Chondrocyte (in vitro differentiated cells): Measurements from ENCODE around the gene SLC22A17. TPM values are rescaled to one million over a fixed set of nuclear protein-coding genes. Genes with fewer than 3 reads are reported as not detected.
A peak's percentile ranks its signal among the peaks of the same experiment; 100 is the strongest.

ENCODE experiments used
- DNase-seq: peaks from one replicate; pipeline ENCODE4 v3.0.0; 2021; ENCODE audit warnings: mixed read lengths, low spot score
- H3K27ac Mint-ChIP-seq: one replicate; pipeline ENCODE4 v1.8.0; 2021; ENCODE audit warnings: mild to moderate bottlenecking, moderate library complexity, mixed read lengths; ENCODE audit not compliant: unreplicated experiment
- H3K27me3 Mint-ChIP-seq: 2 replicates; pipeline ENCODE4 v1.8.0; 2021; ENCODE audit warnings: low read depth, mixed read lengths
- H3K36me3 Mint-ChIP-seq: 2 replicates; pipeline ENCODE4 v1.8.0; 2021; ENCODE audit warnings: low read depth, mixed read lengths
- H3K4me1 Mint-ChIP-seq: 2 replicates; pipeline ENCODE4 v1.8.0; 2021; ENCODE audit warnings: low read depth, mild to moderate bottlenecking, mixed read lengths
- H3K4me3 Mint-ChIP-seq: one replicate; pipeline ENCODE4 v1.8.0; 2021; ENCODE audit warnings: mild to moderate bottlenecking, moderate library complexity, mixed read lengths; ENCODE audit not compliant: unreplicated experiment
- H3K9me3 Mint-ChIP-seq: 2 replicates; pipeline ENCODE4 v1.8.0; 2021; ENCODE audit warnings: low read depth, mixed read lengths
- total RNA-seq: library from RNA; stranded (reverse); gene quantifications from 3 replicates; pipeline ENCODE4 v1.2.1, GENCODE V29; 2021
- TF ChIP-seq, protein P1 (sequence below): fragments of 200-600 bp; sonication (generic); IDR thresholded peaks from 2 replicates; pipeline ENCODE4 v1.5.0; 2021; ENCODE audit warnings: antibody characterized with exemption, mild to moderate bottlenecking, moderate library complexity

SLC22A17 gene
- total RNA-seq, 1 donor from 2014 or later = 40.3 TPM

DNA sequence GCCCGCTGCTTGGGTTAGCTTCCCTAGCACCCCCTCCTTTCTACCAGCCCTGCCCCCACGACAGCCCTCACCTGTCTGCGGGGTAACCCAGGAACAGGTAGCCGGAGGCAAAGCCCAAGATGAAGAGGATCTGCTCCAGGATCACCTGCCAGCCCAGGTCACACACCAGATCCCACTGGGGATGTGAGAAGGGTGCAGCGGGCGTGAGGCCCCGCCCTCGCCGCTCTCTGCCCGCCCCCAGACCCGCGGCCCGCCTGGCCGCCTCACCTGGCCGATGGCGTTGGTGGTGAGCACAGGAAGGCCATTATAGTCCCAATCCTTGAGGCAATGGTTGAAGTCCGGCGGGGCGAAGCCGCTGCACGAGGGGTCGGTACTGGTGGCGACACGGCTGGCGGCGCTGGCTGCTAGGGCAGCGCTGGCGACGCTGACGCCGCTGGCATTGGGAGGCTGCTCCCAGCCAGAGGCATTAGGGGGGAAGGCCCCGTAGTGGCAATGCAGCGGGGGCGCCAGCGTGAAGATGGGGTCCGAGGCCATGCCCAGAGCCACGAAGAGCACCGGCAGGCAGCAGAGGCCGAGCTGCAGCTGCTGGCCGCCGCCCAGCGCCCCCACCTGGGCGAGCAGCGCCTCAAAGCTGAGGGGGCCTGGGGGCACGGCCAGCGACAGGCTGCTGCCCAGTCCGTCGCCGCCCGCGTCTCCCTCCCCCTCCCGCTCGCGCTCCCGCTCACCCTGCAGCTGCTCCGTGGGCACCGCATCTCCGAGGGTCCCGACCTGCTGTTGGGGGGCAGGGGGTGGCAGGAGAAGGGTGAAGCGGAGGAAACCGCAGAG lies 794 bp downstream of the SLC22A17 start:
- H3K36me3 Mint-ChIP-seq = peaks cover 10% of the 10 kb centered on the region
- H3K4me1 Mint-ChIP-seq = peaks cover 11% of the 10 kb centered on the region
- peak overlapping the region; percentile 73 for H3K4me3 Mint-ChIP-seq
- H3K27me3 Mint-ChIP-seq = no peaks in the 10 kb centered on the region
- DNase-seq = no peak
- TF ChIP-seq, protein P1, sequence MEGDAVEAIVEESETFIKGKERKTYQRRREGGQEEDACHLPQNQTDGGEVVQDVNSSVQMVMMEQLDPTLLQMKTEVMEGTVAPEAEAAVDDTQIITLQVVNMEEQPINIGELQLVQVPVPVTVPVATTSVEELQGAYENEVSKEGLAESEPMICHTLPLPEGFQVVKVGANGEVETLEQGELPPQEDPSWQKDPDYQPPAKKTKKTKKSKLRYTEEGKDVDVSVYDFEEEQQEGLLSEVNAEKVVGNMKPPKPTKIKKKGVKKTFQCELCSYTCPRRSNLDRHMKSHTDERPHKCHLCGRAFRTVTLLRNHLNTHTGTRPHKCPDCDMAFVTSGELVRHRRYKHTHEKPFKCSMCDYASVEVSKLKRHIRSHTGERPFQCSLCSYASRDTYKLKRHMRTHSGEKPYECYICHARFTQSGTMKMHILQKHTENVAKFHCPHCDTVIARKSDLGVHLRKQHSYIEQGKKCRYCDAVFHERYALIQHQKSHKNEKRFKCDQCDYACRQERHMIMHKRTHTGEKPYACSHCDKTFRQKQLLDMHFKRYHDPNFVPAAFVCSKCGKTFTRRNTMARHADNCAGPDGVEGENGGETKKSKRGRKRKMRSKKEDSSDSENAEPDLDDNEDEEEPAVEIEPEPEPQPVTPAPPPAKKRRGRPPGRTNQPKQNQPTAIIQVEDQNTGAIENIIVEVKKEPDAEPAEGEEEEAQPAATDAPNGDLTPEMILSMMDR = peak; percentile 68
- H3K27ac Mint-ChIP-seq = no peak overlapping the region
- no peaks in the 10 kb centered on the region for H3K9me3 Mint-ChIP-seq

DNA sequence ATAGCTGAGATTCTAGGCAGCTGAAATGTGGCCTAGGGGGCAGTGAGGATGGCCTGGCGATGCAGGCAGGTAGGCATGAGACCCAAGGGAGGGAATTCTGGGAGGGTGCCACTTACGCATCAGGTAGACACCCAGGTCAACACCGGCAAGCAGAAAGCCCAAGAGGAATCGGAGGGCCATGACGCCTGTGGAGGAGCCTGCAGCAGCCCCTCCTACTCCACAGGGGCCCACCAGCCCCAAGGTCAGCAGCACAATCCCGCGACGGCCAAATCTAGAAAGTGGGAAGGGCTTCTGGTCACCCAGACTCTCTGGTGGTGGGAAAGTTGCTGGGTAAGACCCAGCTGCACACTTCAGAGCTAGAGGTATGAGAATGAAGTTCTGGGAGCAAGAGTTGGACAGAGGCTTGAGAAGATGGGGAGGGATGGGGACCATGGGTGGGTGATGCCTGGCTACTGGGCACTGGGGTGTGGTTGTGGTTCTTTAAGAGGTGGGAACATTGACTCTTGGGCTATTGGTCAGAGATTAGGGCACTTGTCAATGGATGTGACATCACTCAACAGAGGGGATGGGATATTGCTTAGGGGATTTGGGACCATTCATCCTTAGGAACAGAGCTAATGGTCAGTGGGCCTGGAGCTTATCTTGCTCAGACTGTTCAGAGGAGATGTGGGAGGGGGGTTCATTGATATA lies 3.4 kb downstream of the SLC22A17 start:
- DNase-seq = no peak
- H3K4me1 Mint-ChIP-seq = peaks cover 11% of the 10 kb centered on the region
- no peaks in the 10 kb centered on the region for H3K9me3 Mint-ChIP-seq

DNA sequence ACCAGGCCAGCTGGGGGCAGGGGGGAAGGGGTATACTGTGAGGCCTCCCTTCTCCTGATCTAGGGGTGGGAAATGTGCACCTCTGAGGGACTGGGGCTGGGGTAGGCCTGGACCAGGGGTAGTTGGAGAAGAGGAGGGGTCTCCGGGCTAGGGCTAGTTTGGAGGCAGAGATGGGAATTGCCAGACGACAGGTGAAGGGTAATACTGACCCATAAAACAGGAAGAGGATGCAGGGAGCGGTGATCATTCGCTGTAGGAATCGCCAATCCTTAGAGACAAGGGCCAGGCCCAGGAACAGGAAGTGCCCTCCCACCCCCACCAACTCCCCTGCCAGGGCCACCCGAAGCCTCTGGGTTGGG lies 4.4 kb downstream of the SLC22A17 start:
- Mint-ChIP-seq H3K9me3 (no peaks in the 10 kb centered on the region), H3K4me1 (peaks cover 9% of the 10 kb centered on the region), H3K4me3 (no peak overlapping the region), H3K27me3 (no peaks in the 10 kb centered on the region), H3K36me3 (peaks cover 7% of the 10 kb centered on the region), H3K27ac (no peak overlapping the region)
- TF ChIP-seq, protein P1 = no peak
- DNase-seq = no peak

More for the DNA sequence above, 3.4 kb downstream of the SLC22A17 start:
- Mint-ChIP-seq H3K27ac (no peak overlapping the region), H3K4me3 (no peak overlapping the region), H3K36me3 (peaks cover 7% of the 10 kb centered on the region), H3K27me3 (no peaks in the 10 kb centered on the region)
- TF ChIP-seq, protein P1 = no peak

DNA sequence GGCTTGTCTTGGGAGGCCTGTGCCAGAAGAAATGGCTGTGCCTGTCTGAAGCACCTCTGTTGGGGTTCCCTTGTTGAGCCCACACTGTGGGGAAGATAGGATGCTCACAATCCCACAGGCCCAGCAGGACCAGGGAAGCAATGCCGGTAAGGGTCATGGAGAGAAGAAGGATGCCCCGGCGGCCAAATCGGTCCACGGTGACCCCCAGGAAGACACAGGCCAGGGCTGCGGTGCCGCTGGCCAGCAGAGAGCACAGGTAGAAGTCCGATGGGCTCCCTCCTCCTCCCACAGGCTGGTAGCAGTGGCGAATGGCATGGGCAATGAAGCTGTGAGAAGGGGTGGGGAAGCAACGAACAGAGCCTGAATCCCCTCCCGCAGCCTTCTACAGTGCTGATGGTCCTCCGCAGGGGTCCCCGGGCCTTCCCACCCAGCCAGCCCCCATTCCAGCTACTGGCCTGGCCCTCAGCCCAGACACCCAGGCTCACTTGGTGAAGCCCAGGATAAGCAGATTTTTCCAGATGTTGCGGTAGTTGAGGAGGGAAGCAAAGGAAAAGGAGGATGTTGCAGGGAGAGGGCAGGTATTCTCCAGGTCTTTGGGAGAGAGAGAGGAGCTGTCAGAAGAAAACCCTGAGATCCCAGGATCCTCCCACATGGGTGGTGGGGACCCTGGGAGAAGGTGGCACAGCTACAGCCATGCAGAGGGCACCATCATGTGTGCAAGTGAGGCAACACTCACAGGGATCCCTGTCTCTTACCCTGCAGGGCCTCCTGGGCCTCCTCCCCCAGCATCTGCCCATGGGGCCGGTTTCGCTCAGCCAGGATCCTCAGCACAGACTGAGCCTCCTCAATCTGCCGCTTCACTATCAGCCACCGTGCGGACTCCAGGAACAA lies 5.0 kb downstream of the SLC22A17 start:
- TF ChIP-seq, protein P1 = no peak
- Mint-ChIP-seq H3K4me1 (peaks cover 4% of the 10 kb centered on the region), H3K27me3 (no peaks in the 10 kb centered on the region), H3K9me3 (no peaks in the 10 kb centered on the region), H3K36me3 (peaks cover 7% of the 10 kb centered on the region), H3K27ac (no peak overlapping the region), H3K4me3 (no peak overlapping the region)
- no peak for DNase-seq
